GM18951 (cell line): ENCODE results near the gene C3orf62.

Source experiments
- POLR2A ChIP-seq: IDR thresholded peaks from 4 replicates; pipeline ENCODE4 v1.6.1; 2011; ENCODE audit warnings: mild to moderate bottlenecking; ENCODE audit not compliant: insufficient read length, insufficient read depth; ENCODE audit errors: extremely low read depth
- in situ Hi-C: fragments of 300-500 bp; cut with MboI; formaldehyde crosslinking; loops from one replicate; pipeline ENCODE4 v1.12.0; 2022; ENCODE audit warnings: low sequenced_read_pairs, mixed read lengths, inconsistent platforms; ENCODE audit not compliant: unreplicated experiment

C3orf62 gene

GRCh38 chr3:49279376-49279775, 2.3 kb upstream of the C3orf62 start:
- no peak for TF ChIP-seq POLR2A
- in situ Hi-C loops: no loop called here

- TF ChIP-seq POLR2A: no peak
- in situ Hi-C loops: no loop called here
Observed at GRCh38 chr3:49278548-49278947, 1.5 kb upstream of the C3orf62 start.

GRCh38 chr3:49277383-49277775, 347 bp upstream of the C3orf62 start:
- TF ChIP-seq POLR2A: no peak
- in situ Hi-C loops: no loop called here

GRCh38 chr3:49273825-49274532, 3.1 kb downstream of the C3orf62 start:
- TF ChIP-seq POLR2A: no peak
- in situ Hi-C loops: no loop called here

GRCh38 chr3:49271047-49271446, 6.0 kb downstream of the C3orf62 start:
- in situ Hi-C loops: no loop called here
- TF ChIP-seq POLR2A: no peak

GRCh38 chr3:49270156-49270500, 6.9 kb downstream of the C3orf62 start:
- TF ChIP-seq POLR2A: no peak
- in situ Hi-C loops: no loop called here

- no peak for TF ChIP-seq POLR2A
- in situ Hi-C loops: no loop called here
Observed at GRCh38 chr3:49269443-49270155, 7.4 kb downstream of the C3orf62 start.

GRCh38 chr3:49266410-49267095, 10.5 kb downstream of the C3orf62 start:
- no peak for TF ChIP-seq POLR2A
- in situ Hi-C loops: no loop called here

GRCh38 chr3:49265661-49266386, 11.2 kb downstream of the C3orf62 start:
- TF ChIP-seq POLR2A: no peak
- in situ Hi-C loops: no loop called here

- TF ChIP-seq POLR2A: no peak
- in situ Hi-C loops: no loop called here
Observed at GRCh38 chr3:49263159-49263889, 13.7 kb downstream of the C3orf62 start.

- in situ Hi-C loops: no loop called here
Observed at GRCh38 chr3:49260806-49261324, 16.2 kb downstream of the C3orf62 start.

GRCh38 chr3:49257187-49257586, 19.8 kb downstream of the C3orf62 start:
- in situ Hi-C loops: no loop called here
- TF ChIP-seq POLR2A: no peak

More at GRCh38 chr3:49260806-49261324, 16.2 kb downstream of the C3orf62 start:
- TF ChIP-seq POLR2A: no peak
